Left colon (tissue), 2 donors: ENCODE results near the gene HOXB4. TPM values are rescaled to one million over a fixed set of nuclear protein-coding genes. Genes with fewer than 3 reads are reported as not detected.

Experiments
- ATAC-seq: fragments of 200-7000 bp; cut with Tn5 transposase; one replicate; pipeline ENCODE4 v1.9.1; 2020; ENCODE audit warnings: mild to moderate bottlenecking, moderate library complexity
- DNase-seq, 2 donors: peaks; one replicate each; pipeline ENCODE4 v3.0.0-alpha.2; 2020
- intact Hi-C, 2 donors: fragments of 100-400 bp; cut with DNase I in 1 of 2; cut with micrococcal nuclease in 1 of 2; formaldehyde crosslinking; loops; one replicate each; pipeline versions ENCODE4 v1.11.2 to v1.14.0; 2022; cut with DNase I, micrococcal nuclease
- long read RNA-seq: library from polyadenylated mRNA; unstranded; transcript quantifications from one replicate; pipeline ENCODE4 v2.0.0, GENCODE V29; 2021
- total RNA-seq, 2 donors: library from RNA; stranded (reverse); fragmentation: NEBNext Ultra II Directional; extraction: Animal tissue kit (Norgen Biotek cat#: 25700); gene quantifications; one replicate each; pipeline ENCODE4 v1.2.1, GENCODE V29; 2021
- donor health status: DM: no; HTN: no; CAD: no.
- donor health status: DM: yes; HTN: yes; CAD: no.

Gene HOXB4
- 1 to 10 TPM; 3.0 to 3.9 TPM for total RNA-seq
- long read RNA-seq, result 0 reads

DNA sequence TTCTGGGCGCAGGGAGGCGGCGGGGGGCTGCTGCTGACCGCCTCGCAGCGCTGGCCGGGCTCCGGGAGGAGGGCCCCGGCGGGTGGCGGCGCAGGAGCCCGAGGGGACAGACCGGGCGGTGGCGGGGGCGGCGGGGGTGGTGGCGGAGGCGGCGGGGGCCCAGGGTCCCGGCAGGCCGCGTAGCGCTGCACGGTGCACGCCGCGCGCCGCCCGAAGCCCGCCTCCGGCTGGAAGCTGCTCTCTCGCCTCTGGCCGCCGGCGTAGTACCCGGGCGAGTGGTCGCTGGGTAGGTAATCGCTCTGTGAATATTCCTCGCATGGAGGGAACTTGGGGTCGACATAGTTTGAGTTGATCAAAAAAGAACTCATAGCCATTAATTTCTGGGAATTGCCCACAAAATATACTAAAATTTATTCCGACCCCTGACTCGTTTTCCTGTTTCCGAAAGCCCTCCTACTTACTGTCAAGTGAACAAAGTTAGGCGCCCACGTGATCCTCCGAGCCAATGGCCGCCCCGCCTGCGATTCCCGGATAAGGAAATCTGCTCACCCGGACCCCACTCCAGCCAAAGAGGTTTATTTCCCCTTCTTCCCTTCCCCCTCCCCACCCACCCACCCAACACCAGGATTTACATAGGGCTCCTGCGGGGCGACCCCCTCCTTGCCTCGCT is at the start of gene HOXB4:
Gene HOXB4, minus strand, starts transcription at position 405 of the 670 bp plus-strand sequence. Its CDS starts 31 bp downstream, at position 374.
- ATAC-seq (no peak), DNase-seq (peak; percentile 76 to 84)
- intact Hi-C loops, result loop anchor here in 1 of 2 donors (5.0 kb wide), 1 partner anchor 86 kb away; no protein-coding TSS in a partner anchor

DNA sequence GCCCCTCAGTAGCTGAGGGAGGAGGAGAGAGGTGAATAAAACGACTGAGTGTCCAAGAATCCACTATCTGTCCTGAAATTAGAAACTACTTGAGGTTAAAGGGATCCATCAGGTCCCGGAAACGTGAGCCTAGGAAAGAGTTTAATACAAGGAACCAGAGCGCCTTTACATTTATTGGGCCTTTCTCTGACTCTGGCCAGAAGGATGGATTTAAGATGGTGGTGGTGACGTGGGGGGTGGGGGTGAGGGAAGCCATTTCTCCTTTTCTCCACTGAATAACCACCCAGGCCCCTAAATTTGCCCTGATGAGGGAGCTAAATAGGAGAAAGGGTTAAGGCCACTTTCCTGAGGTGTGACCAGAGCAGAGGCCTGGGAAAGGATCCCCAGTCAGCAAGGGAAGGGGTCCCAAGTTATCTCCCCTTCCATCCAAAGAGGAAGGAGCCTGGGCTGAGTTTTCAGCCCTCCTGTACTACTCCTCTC is 49.0 kb upstream of the HOXB4 start:
- no peak for ATAC-seq
- peak in 1 of 2 donors; percentile 16 for DNase-seq
- intact Hi-C loops, result no loop called here

DNA sequence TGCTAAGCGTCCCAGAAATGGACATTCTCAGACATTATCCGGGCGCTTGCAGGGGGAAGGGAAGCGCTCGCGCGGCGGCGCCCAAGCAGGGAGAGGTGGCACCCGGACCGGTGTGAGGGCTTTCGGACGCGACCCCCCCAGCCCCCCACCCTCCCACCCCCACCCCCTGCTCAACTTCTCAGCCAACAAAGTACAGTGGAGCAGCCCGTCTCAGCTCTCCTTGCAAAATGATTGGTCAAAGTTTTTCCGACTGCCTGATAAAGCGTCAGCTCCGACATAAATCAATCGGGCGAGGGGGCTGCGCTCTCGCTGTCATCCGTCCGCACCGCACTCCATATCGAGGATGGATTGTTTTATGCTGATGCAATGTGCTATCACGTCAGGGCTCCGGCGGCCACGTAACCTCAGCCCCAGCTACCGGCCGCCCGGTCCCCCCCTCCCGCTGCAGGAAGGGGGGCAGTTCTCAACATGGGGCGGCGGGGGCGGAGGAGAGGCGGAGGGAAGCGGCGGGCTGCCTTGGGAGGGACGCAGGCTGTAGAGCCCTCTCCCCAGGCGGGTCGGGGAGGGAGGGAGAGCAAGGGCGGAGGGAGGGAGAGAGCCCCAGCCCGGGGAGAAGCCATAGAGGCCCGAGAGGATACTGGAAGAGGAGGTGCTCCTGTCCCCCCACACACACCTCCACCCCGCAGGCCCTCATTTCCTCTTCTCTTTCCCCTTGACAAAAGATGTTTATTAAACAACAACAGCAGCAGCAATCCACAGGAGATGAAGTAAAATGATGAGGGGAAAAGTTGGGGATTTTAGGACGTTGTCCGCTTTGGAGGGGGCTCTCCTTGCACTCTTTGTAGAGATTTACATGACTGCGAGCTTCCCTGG is 48.3 kb upstream of the HOXB4 start, which contains the start of gene HOXB9:
Gene HOXB9, minus strand, starts transcription at position 114 of the 873 bp plus-strand sequence. Its CDS starts 89 bp downstream, at position 25.
- peak; percentile 36 for ATAC-seq
- DNase-seq, result peak; percentile 81 to 84
- intact Hi-C loops, result no loop called here

- DNase-seq, result peak; percentile 84 to 90
- intact Hi-C loops, result no loop called here
These were observed 47.5 kb upstream of the HOXB4 start for GRCh38 chr17:48625495-48626244.

DNA sequence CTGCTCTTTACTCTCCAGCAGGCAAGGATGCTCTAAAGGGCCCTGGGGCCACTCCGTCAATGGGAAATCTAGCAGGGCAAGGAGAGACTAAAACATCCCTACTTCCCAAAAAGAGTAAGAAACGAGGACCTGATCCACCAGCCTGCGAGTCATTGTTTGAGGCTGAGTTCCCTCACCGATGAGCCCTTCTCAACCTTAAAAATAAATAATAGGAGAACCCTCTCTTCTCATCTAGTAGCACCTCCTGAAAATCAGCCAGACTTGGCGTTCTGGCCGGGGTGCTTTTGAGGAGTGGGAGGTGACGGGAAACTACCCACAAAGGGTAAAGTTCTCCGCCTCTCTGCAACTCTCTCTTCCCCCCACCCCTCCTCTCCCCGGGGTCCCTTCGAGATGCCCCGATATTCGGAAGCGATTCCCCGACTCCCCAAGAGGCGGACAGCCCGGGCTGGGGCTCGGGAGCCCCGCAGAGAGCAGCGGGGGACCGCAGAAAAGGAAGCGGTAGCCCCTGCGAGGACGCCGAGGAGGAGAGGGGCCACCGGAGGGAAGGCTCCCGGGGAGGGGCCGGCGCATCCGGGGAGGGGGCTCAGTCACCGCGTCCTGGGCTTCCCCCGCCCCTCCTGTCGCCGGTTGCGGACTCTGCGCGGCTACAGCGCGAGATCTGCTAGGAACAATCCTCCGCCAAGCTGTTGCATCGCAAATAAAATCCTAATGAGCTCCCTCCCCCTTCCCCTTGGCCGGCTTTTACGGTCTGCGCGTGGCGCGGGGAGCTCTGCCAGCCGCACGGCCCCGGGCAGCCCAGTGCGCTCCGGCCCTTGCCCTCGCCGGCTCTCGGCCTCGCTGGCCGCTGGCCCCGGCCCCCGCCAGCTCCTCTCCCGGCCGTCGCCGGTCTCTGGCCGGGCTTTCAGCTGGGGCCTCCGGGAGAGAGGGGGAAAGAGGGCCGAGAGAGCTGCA is 46.7 kb upstream of the HOXB4 start:
- ATAC-seq, result peak; percentile 23
- peak in 1 of 2 donors; percentile 62 for DNase-seq
- intact Hi-C loops, result no loop called here

More at GRCh38 chr17:48625495-48626244, 47.5 kb upstream of the HOXB4 start:
- ATAC-seq, result peak; percentile 61

- intact Hi-C loops, result no loop called here
- DNase-seq, result no peak
- no peak for ATAC-seq
These were observed 46.0 kb upstream of the HOXB4 start for GRCh38 chr17:48624118-48624517.

- ATAC-seq (no peak), DNase-seq (no peak)
- intact Hi-C loops, result no loop called here
These were observed 45.4 kb upstream of the HOXB4 start for GRCh38 chr17:48623583-48623982.

DNA sequence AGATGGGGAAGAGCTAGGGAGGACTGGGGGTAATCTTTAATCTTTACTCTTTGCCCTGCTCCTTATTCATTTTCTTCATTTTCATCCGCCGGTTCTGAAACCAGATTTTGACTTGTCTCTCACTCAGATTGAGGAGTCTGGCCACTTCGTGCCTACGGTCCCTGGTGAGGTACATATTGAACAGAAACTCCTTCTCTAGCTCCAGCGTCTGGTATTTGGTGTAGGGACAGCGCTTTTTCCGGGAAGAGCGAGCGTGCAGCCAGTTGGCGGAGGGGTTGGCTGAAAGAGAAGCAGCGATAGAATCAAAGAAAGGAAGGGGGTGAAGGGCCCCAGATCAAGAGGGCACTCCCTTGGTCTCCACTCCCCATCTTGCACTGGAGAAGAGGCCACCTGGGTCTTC is 44.7 kb upstream of the HOXB4 start:
- no peak for ATAC-seq
- intact Hi-C loops, result no loop called here
- no peak for DNase-seq

- ATAC-seq (no peak), DNase-seq (peak in 1 of 2 donors; percentile 52)
- intact Hi-C loops, result no loop called here
These were observed 43.6 kb upstream of the HOXB4 start for GRCh38 chr17:48621410-48622392.

- intact Hi-C loops, result no loop called here
- ATAC-seq, result peak; percentile 1
- DNase-seq, result no peak
These were observed 42.5 kb upstream of the HOXB4 start for GRCh38 chr17:48620461-48621139.

GRCh38 chr17:48619826-48620449 is 41.8 kb upstream of the HOXB4 start:
- ATAC-seq (peak; percentile 1), DNase-seq (peak in 1 of 2 donors; percentile 32)
- intact Hi-C loops, result loop anchor here in 1 of 2 donors (5.0 kb wide), 1 partner anchor 288 kb away; no protein-coding TSS in a partner anchor

- peak; percentile 52 for ATAC-seq
- peak; percentile 87 to 91 for DNase-seq
- intact Hi-C loops, result loop anchor here in 1 of 2 donors (5.0 kb wide), 1 partner anchor 286 kb away; no protein-coding TSS in a partner anchor
These were observed 40.2 kb upstream of the HOXB4 start for GRCh38 chr17:48618256-48618896.

DNA sequence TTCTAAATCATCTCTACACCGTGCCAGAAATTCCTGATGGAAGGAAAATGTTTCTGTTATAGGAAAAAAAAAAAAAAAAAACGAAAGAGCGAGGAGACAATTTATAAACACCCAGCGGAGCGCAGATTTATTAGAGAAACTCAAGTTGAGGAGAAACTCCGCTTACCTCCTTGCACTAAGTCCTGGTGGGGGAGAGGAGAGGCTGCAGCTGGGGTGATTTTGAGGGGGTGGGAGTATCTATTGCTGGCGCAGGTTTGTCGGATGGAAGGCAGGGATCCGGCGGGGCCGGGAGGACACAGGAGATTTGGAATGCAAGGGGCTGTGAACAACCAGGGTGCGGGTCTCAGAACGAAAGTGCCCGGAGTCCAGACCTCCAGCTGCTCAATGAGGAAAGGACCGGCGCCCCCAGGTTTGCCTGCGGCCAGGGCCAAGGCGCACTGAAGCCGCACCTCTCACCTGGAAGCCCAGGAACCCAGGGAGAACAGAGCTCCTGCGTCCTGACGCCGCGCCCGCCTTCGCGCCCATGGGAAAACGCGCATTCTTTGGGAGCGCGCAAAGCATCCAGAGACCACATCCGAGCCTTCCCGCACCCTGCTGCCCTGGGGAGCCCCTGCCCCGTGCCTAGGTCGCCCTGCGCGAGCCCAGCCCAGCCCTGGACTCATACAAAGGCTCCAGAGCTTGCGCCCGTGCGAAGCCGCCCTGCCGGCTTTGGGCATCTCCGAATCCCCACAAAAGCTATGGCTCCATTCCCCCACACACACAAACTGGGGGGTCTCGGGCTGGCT is 39.5 kb upstream of the HOXB4 start:
- ATAC-seq, result peak; percentile 6
- intact Hi-C loops, result loop anchor here in 1 of 2 donors (5.0 kb wide), 1 partner anchor 285 kb away; no protein-coding TSS in a partner anchor

More for the DNA sequence above, 39.5 kb upstream of the HOXB4 start:
- DNase-seq, result peak in 1 of 2 donors; percentile 54
